Activated naive CD4-positive, alpha-beta T cell treated with anti-CD3 and anti-CD28 coated beads, Interleukin-2, amount 50 U/mL, for 24 hours (primary cell): ENCODE results near the gene SLC41A1.

ENCODE experiments used
- H3K27ac Mint-ChIP-seq: one replicate; pipeline ENCODE4 v1.8.0; 2021; ENCODE audit warnings: mild to moderate bottlenecking, mixed read lengths
- H3K27me3 Mint-ChIP-seq: one replicate; pipeline ENCODE4 v1.8.0; 2021; ENCODE audit warnings: mixed read lengths
- H3K36me3 Mint-ChIP-seq: one replicate; pipeline ENCODE4 v1.8.0; 2021; ENCODE audit warnings: mixed read lengths
- H3K4me1 Mint-ChIP-seq: one replicate; pipeline ENCODE4 v1.8.0; 2021; ENCODE audit warnings: mixed read lengths
- H3K4me3 Mint-ChIP-seq: one replicate; pipeline ENCODE4 v1.8.0; 2021; ENCODE audit warnings: mild to moderate bottlenecking, mixed read lengths
- H3K9me3 Mint-ChIP-seq: one replicate; pipeline ENCODE4 v1.8.0; 2021; ENCODE audit warnings: mixed read lengths

Gene SLC41A1

GRCh38 chr1:205803986-205804385 is 9.0 kb downstream of the SLC41A1 start:
- H3K4me3 Mint-ChIP-seq: no peak overlapping the region
- H3K4me1 Mint-ChIP-seq: peaks cover 59% of the 10 kb centered on the region
- no peaks in the 10 kb centered on the region for H3K9me3 Mint-ChIP-seq
- no peaks in the 10 kb centered on the region for H3K27me3 Mint-ChIP-seq
- H3K36me3 Mint-ChIP-seq: peaks cover 6% of the 10 kb centered on the region
- H3K27ac Mint-ChIP-seq: peak overlapping the region; percentile 64

- Mint-ChIP-seq H3K4me1 (peaks cover 41% of the 10 kb centered on the region), H3K4me3 (no peak overlapping the region), H3K36me3 (peaks cover 6% of the 10 kb centered on the region), H3K27me3 (no peaks in the 10 kb centered on the region), H3K27ac (peak overlapping the region; percentile 87), H3K9me3 (no peaks in the 10 kb centered on the region)
Observed at GRCh38 chr1:205802060-205802459, 10.9 kb downstream of the SLC41A1 start.

GRCh38 chr1:205800981-205801703 is 11.9 kb downstream of the SLC41A1 start:
- H3K4me3 Mint-ChIP-seq: no peak overlapping the region
- peaks cover 7% of the 10 kb centered on the region for H3K36me3 Mint-ChIP-seq
- H3K27ac Mint-ChIP-seq: peak overlapping the region; percentile 87
- peaks cover 32% of the 10 kb centered on the region for H3K4me1 Mint-ChIP-seq
- H3K27me3 Mint-ChIP-seq: no peaks in the 10 kb centered on the region
- H3K9me3 Mint-ChIP-seq: no peaks in the 10 kb centered on the region

- peaks cover 7% of the 10 kb centered on the region for H3K36me3 Mint-ChIP-seq
- no peaks in the 10 kb centered on the region for H3K9me3 Mint-ChIP-seq
- H3K27me3 Mint-ChIP-seq: no peaks in the 10 kb centered on the region
- peaks cover 25% of the 10 kb centered on the region for H3K4me1 Mint-ChIP-seq
- no peak overlapping the region for H3K27ac Mint-ChIP-seq
- no peak overlapping the region for H3K4me3 Mint-ChIP-seq
Observed at GRCh38 chr1:205800427-205800826, 12.6 kb downstream of the SLC41A1 start.

- Mint-ChIP-seq H3K4me1 (peaks cover 6% of the 10 kb centered on the region), H3K27me3 (no peaks in the 10 kb centered on the region), H3K9me3 (no peaks in the 10 kb centered on the region), H3K27ac (peak overlapping the region; percentile 7), H3K4me3 (no peak overlapping the region), H3K36me3 (peaks cover 7% of the 10 kb centered on the region)
Observed at GRCh38 chr1:205798577-205798976, 14.4 kb downstream of the SLC41A1 start.

- peaks cover 7% of the 10 kb centered on the region for H3K36me3 Mint-ChIP-seq
- H3K4me3 Mint-ChIP-seq: no peak overlapping the region
- H3K9me3 Mint-ChIP-seq: no peaks in the 10 kb centered on the region
- no peak overlapping the region for H3K27ac Mint-ChIP-seq
- no peaks in the 10 kb centered on the region for H3K4me1 Mint-ChIP-seq
- no peaks in the 10 kb centered on the region for H3K27me3 Mint-ChIP-seq
Observed at GRCh38 chr1:205797168-205797567, 15.8 kb downstream of the SLC41A1 start.

- no peak overlapping the region for H3K27ac Mint-ChIP-seq
- no peaks in the 10 kb centered on the region for H3K9me3 Mint-ChIP-seq
- peaks cover 11% of the 10 kb centered on the region for H3K36me3 Mint-ChIP-seq
Observed at GRCh38 chr1:205794011-205794730, 18.8 kb downstream of the SLC41A1 start.

GRCh38 chr1:205792961-205793673 is 19.9 kb downstream of the SLC41A1 start:
- H3K36me3 Mint-ChIP-seq: peaks cover 7% of the 10 kb centered on the region

More at GRCh38 chr1:205794011-205794730, 18.8 kb downstream of the SLC41A1 start:
- Mint-ChIP-seq H3K27me3 (no peaks in the 10 kb centered on the region), H3K4me1 (no peaks in the 10 kb centered on the region), H3K4me3 (no peak overlapping the region)

GRCh38 chr1:205792481-205792881 is 20.5 kb downstream of the SLC41A1 start:
- Mint-ChIP-seq H3K9me3 (no peaks in the 10 kb centered on the region), H3K4me3 (no peak overlapping the region), H3K27me3 (no peaks in the 10 kb centered on the region), H3K27ac (no peak overlapping the region), H3K36me3 (peaks cover 7% of the 10 kb centered on the region), H3K4me1 (no peaks in the 10 kb centered on the region)

More at GRCh38 chr1:205792961-205793673, 19.9 kb downstream of the SLC41A1 start:
- Mint-ChIP-seq H3K27ac (peak overlapping the region; percentile 52), H3K4me3 (no peak overlapping the region), H3K4me1 (no peaks in the 10 kb centered on the region), H3K27me3 (no peaks in the 10 kb centered on the region), H3K9me3 (no peaks in the 10 kb centered on the region)

- Mint-ChIP-seq H3K9me3 (no peaks in the 10 kb centered on the region), H3K36me3 (peaks cover 7% of the 10 kb centered on the region), H3K27me3 (no peaks in the 10 kb centered on the region), H3K4me3 (no peak overlapping the region), H3K4me1 (no peaks in the 10 kb centered on the region), H3K27ac (no peak overlapping the region)
Observed at GRCh38 chr1:205791568-205792180, 21.3 kb downstream of the SLC41A1 start.

- no peak overlapping the region for H3K27ac Mint-ChIP-seq
- no peaks in the 10 kb centered on the region for H3K27me3 Mint-ChIP-seq
- H3K4me3 Mint-ChIP-seq: no peak overlapping the region
- peaks cover 7% of the 10 kb centered on the region for H3K4me1 Mint-ChIP-seq
- peaks cover 6% of the 10 kb centered on the region for H3K36me3 Mint-ChIP-seq
- no peaks in the 10 kb centered on the region for H3K9me3 Mint-ChIP-seq
Observed at GRCh38 chr1:205787287-205787916, 25.6 kb downstream of the SLC41A1 start.

GRCh38 chr1:205786601-205787000 is 26.4 kb downstream of the SLC41A1 start:
- Mint-ChIP-seq H3K4me1 (peaks cover 10% of the 10 kb centered on the region), H3K36me3 (peaks cover 6% of the 10 kb centered on the region), H3K27ac (no peak overlapping the region), H3K27me3 (no peaks in the 10 kb centered on the region), H3K9me3 (no peaks in the 10 kb centered on the region), H3K4me3 (no peak overlapping the region)

GRCh38 chr1:205785446-205785845 is 27.6 kb downstream of the SLC41A1 start:
- peaks cover 10% of the 10 kb centered on the region for H3K4me1 Mint-ChIP-seq
- no peaks in the 10 kb centered on the region for H3K27me3 Mint-ChIP-seq
- H3K9me3 Mint-ChIP-seq: no peaks in the 10 kb centered on the region
- H3K36me3 Mint-ChIP-seq: peaks cover 4% of the 10 kb centered on the region
- H3K4me3 Mint-ChIP-seq: no peak overlapping the region
- H3K27ac Mint-ChIP-seq: no peak overlapping the region

- Mint-ChIP-seq H3K27me3 (no peaks in the 10 kb centered on the region), H3K9me3 (no peaks in the 10 kb centered on the region), H3K27ac (no peak overlapping the region), H3K4me3 (no peak overlapping the region), H3K4me1 (peaks cover 10% of the 10 kb centered on the region), H3K36me3 (no peaks in the 10 kb centered on the region)
Observed at GRCh38 chr1:205783904-205784303, 29.1 kb downstream of the SLC41A1 start.

GRCh38 chr1:205783433-205783795 is 29.6 kb downstream of the SLC41A1 start:
- Mint-ChIP-seq H3K4me3 (no peak overlapping the region), H3K36me3 (no peaks in the 10 kb centered on the region), H3K9me3 (no peaks in the 10 kb centered on the region), H3K4me1 (peaks cover 10% of the 10 kb centered on the region), H3K27me3 (no peaks in the 10 kb centered on the region), H3K27ac (no peak overlapping the region)
